Measurements from ENCODE around the gene VWA3A.

Gene VWA3A

DNA sequence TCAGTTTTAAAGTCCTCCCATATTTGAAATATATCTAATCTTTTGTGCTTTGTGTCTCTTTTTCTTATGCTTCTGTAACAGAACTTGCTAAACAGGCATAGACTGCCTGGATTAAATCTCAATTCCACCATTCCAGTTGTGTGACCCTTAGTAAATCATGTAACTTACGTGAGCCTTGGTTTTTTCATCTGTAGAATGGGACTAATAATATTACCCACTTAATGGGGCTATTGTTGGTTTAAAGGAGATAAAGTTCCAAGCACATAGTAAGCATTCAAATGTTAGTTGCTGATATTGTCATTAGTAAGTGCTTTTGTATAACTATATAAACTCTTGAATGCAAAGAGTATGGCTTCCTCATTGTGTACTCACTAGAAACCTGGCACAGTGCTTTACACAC lies 5.9 kb upstream of the VWA3A start:
- Histone ChIP-seq H3K4me3 (replicated peaks; ENCODE audit: insufficient read depth, low read length) (no peak overlapping the region), H3K27ac (replicated peaks) (no peak overlapping the region), H3K27me3 (ENCODE audit: insufficient read depth, poor library complexity, severe bottlenecking) (no peaks in the 10 kb centered on the region)
- TF ChIP-seq POLR2AphosphoS5 (IDR thresholded peaks at IDR 0.05; ENCODE audit: low read depth) (no peak), SPI1 (IDR thresholded peaks at IDR 0.05; ENCODE audit: borderline replicate concordance, low read depth) (no peak), GABPA (IDR thresholded peaks at IDR 0.05; ENCODE audit: low read depth) (no peak)
- TF ChIP-seq, protein P1, sequence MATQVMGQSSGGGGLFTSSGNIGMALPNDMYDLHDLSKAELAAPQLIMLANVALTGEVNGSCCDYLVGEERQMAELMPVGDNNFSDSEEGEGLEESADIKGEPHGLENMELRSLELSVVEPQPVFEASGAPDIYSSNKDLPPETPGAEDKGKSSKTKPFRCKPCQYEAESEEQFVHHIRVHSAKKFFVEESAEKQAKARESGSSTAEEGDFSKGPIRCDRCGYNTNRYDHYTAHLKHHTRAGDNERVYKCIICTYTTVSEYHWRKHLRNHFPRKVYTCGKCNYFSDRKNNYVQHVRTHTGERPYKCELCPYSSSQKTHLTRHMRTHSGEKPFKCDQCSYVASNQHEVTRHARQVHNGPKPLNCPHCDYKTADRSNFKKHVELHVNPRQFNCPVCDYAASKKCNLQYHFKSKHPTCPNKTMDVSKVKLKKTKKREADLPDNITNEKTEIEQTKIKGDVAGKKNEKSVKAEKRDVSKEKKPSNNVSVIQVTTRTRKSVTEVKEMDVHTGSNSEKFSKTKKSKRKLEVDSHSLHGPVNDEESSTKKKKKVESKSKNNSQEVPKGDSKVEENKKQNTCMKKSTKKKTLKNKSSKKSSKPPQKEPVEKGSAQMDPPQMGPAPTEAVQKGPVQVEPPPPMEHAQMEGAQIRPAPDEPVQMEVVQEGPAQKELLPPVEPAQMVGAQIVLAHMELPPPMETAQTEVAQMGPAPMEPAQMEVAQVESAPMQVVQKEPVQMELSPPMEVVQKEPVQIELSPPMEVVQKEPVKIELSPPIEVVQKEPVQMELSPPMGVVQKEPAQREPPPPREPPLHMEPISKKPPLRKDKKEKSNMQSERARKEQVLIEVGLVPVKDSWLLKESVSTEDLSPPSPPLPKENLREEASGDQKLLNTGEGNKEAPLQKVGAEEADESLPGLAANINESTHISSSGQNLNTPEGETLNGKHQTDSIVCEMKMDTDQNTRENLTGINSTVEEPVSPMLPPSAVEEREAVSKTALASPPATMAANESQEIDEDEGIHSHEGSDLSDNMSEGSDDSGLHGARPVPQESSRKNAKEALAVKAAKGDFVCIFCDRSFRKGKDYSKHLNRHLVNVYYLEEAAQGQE (IDR thresholded peaks at IDR 0.05; ENCODE audit: insufficient replicate concordance, low read depth), result no peak
- TF ChIP-seq, protein P2, sequence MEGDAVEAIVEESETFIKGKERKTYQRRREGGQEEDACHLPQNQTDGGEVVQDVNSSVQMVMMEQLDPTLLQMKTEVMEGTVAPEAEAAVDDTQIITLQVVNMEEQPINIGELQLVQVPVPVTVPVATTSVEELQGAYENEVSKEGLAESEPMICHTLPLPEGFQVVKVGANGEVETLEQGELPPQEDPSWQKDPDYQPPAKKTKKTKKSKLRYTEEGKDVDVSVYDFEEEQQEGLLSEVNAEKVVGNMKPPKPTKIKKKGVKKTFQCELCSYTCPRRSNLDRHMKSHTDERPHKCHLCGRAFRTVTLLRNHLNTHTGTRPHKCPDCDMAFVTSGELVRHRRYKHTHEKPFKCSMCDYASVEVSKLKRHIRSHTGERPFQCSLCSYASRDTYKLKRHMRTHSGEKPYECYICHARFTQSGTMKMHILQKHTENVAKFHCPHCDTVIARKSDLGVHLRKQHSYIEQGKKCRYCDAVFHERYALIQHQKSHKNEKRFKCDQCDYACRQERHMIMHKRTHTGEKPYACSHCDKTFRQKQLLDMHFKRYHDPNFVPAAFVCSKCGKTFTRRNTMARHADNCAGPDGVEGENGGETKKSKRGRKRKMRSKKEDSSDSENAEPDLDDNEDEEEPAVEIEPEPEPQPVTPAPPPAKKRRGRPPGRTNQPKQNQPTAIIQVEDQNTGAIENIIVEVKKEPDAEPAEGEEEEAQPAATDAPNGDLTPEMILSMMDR (IDR thresholded peaks at IDR 0.05; ENCODE audit: insufficient read depth, low read length), result no peak
- no peak for DNase-seq (ENCODE audit: low read depth in 1 of 2, low spot score in 1 of 2)

DNA sequence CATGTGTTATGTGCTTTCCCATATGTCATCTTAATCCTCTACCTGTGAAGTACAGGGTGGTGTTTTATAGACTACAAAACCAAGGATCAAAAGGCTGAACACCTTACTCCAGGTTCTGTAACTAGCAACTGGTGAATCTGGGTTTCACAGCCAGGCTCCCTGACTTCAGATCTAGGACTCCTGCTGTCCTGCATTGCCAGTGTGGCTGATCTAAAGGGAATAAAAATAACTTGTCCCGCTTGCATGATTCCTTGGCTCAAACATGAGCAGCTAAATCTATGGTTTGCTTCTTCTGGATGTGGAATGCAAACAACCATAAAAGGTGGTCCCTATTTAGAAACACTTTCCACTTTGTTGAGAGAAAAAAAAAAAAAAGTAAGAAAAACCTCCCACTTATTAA lies 3.7 kb upstream of the VWA3A start:
- DNase-seq (ENCODE audit: low read depth in 1 of 2, low spot score in 1 of 2), result no peak
- TF ChIP-seq, protein P1 (IDR thresholded peaks at IDR 0.05; ENCODE audit: insufficient replicate concordance, low read depth), result no peak
- TF ChIP-seq, protein P2 (IDR thresholded peaks at IDR 0.05; ENCODE audit: insufficient read depth, low read length), result no peak
- TF ChIP-seq POLR2AphosphoS5 (IDR thresholded peaks at IDR 0.05; ENCODE audit: low read depth) (no peak), SPI1 (IDR thresholded peaks at IDR 0.05; ENCODE audit: borderline replicate concordance, low read depth) (no peak), GABPA (IDR thresholded peaks at IDR 0.05; ENCODE audit: low read depth) (no peak)
- H3K27ac ChIP-seq (replicated peaks), result no peak overlapping the region
- H3K27me3 ChIP-seq (ENCODE audit: insufficient read depth, poor library complexity, severe bottlenecking), result no peaks in the 10 kb centered on the region
- no peak overlapping the region for H3K4me3 ChIP-seq (replicated peaks; ENCODE audit: insufficient read depth, low read length)

DNA sequence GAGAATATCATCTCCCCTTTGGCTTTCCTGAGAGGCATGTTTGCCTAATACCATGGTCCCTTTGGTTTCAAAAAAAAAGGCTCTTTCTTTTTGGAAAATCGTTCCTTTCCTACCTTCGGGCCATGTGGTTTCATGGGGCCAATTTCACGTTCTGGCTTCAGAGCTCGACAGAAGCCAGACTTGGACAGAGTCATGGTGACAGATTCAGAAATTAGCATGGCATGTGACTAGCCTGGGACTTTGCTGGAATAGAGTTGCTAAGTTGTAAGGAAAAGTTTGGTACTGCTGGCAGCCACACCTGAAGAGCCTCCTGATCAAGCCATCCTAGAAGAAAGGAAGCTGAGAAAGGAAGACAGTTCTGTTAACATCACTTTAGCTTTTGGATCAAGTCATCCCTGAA lies 2.4 kb upstream of the VWA3A start:
- H3K27ac ChIP-seq (replicated peaks), result no peak overlapping the region
- no peak overlapping the region for H3K4me3 ChIP-seq (replicated peaks; ENCODE audit: insufficient read depth, low read length)
- TF ChIP-seq, protein P1 (IDR thresholded peaks at IDR 0.05; ENCODE audit: insufficient replicate concordance, low read depth), result no peak
- TF ChIP-seq, protein P2 (IDR thresholded peaks at IDR 0.05; ENCODE audit: insufficient read depth, low read length), result no peak
- TF ChIP-seq GABPA (IDR thresholded peaks at IDR 0.05; ENCODE audit: low read depth), result no peak
- TF ChIP-seq POLR2AphosphoS5 (IDR thresholded peaks at IDR 0.05; ENCODE audit: low read depth), result no peak
- TF ChIP-seq SPI1 (IDR thresholded peaks at IDR 0.05; ENCODE audit: borderline replicate concordance, low read depth), result no peak
- no peaks in the 10 kb centered on the region for H3K27me3 ChIP-seq (ENCODE audit: insufficient read depth, poor library complexity, severe bottlenecking)
- no peak for DNase-seq (ENCODE audit: low read depth in 1 of 2, low spot score in 1 of 2)

Data from HL-60 (cell line).